ENCODE results near the gene SLC37A1.

Gene SLC37A1

DNA sequence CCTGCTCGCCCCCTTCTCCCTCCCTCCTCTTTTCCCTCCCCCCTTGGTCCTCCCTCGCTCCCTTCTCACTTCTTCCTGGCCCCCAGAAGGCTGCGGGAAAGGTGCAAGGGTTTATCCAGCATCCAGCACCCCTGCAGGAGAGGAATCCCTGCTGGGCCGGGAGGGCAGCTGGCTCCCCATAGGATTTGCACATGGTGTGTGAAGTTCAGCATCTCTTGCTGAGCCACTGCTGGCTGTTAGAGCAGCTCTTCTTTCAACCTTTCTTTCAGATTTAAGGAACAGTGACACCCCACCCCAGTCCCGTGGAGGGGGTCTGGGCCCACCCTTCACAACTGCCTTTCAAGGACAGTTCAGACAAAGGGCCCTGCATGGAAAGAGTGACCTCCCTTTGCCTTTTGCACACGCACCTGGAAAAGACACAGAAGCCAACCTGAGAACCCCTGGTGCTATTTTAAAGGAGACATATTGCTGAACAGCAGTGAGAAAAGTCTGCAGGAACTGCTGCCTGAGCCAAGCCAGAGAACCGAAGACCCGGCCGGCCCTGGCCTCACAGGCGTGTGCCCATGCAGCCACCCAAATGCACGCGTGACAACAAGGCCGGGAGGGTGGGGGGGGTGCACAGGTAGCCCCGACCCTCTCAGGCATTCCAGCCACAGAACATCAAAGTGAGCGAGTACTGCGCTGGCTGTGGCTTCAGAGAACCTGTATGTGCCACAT, 66.6 kb downstream of the SLC37A1 start:
- no CpG with 5 or more reads among the region's 16 CpGs for WGBS (ENCODE audit: extremely low coverage, insufficient coverage, low lambda C conversion rate)
- Histone ChIP-seq H2BK5ac (ENCODE audit: low read length) (no peak overlapping the region), H3K36me3 (ENCODE audit: control insufficient read depth, insufficient read depth, low read length) (no peaks in the 10 kb centered on the region), H3K79me1 (ENCODE audit: low read length) (no peaks in the 10 kb centered on the region), H3K4ac (ENCODE audit: low read depth, low read length) (no peak overlapping the region), H3K56ac (ENCODE audit: low read length) (no peak overlapping the region), H3K9ac (ENCODE audit: low read length) (no peak overlapping the region), H4K8ac (ENCODE audit: low read depth, low read length) (no peak overlapping the region), H3K4me1 (ENCODE audit: control insufficient read depth, low read depth, low read length) (no peaks in the 10 kb centered on the region), H4K5ac (ENCODE audit: low read length) (no peak overlapping the region), H3K18ac (ENCODE audit: low read length) (no peak overlapping the region), H3K27ac (ENCODE audit: low read depth, low read length) (no peak overlapping the region), H3K4me3 (ENCODE audit: low read length) (no peak overlapping the region), H3K27me3 (ENCODE audit: insufficient read depth, low read length, poor library complexity) (no peaks in the 10 kb centered on the region), H3K4me2 (ENCODE audit: low read length) (no peak overlapping the region), H2BK120ac (ENCODE audit: low read depth, low read length) (no peak overlapping the region), H2BK15ac (replicated peaks; ENCODE audit: low read depth) (no peak overlapping the region), H3K23ac (ENCODE audit: low read length) (no peak overlapping the region), H3K79me2 (ENCODE audit: control insufficient read depth, insufficient read depth, low read length) (no peaks in the 10 kb centered on the region), H2AK5ac (ENCODE audit: low read length) (no peak overlapping the region)
- no peak for DNase-seq

DNA sequence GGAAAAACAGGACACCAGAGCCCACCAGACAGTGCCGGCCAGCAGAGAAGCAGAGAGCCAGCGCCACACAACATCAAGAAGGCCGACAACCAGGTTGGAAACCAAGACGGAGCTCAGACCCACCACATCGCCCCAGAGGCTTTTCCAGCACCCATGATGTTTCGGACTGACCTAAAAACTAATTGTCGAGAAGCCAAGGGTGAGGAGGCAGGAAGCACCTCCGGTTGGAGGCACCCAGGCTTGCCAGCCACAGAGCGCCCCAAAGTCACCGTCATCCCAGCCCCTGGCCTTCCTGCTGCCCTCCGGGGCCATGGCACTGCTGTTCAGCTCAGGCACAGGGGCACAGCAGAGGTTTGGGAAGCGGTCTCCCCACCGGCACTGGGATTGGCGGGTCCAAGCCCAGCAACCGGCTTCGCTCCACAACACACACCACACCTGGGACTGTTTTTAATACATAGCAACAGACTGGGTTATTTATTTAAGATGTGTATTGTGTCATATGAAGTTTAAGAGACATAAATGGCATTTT, 67.2 kb downstream of the SLC37A1 start:
- Histone ChIP-seq H2AK5ac (ENCODE audit: low read length) (no peak overlapping the region), H3K9ac (ENCODE audit: low read length) (no peak overlapping the region), H3K27me3 (ENCODE audit: insufficient read depth, low read length, poor library complexity) (no peaks in the 10 kb centered on the region), H2BK5ac (ENCODE audit: low read length) (no peak overlapping the region), H3K79me2 (ENCODE audit: control insufficient read depth, insufficient read depth, low read length) (no peaks in the 10 kb centered on the region), H4K8ac (ENCODE audit: low read depth, low read length) (no peak overlapping the region), H3K18ac (ENCODE audit: low read length) (no peak overlapping the region), H3K4me1 (ENCODE audit: control insufficient read depth, low read depth, low read length) (no peaks in the 10 kb centered on the region), H3K23ac (ENCODE audit: low read length) (no peak overlapping the region), H3K56ac (ENCODE audit: low read length) (no peak overlapping the region), H3K27ac (ENCODE audit: low read depth, low read length) (no peak overlapping the region), H3K4ac (ENCODE audit: low read depth, low read length) (no peak overlapping the region), H2BK120ac (ENCODE audit: low read depth, low read length) (no peak overlapping the region), H3K79me1 (ENCODE audit: low read length) (no peaks in the 10 kb centered on the region), H3K4me3 (ENCODE audit: low read length) (no peak overlapping the region), H3K4me2 (ENCODE audit: low read length) (no peak overlapping the region), H3K36me3 (ENCODE audit: control insufficient read depth, insufficient read depth, low read length) (no peaks in the 10 kb centered on the region), H2BK15ac (replicated peaks; ENCODE audit: low read depth) (no peak overlapping the region), H4K5ac (ENCODE audit: low read length) (no peak overlapping the region)
- no CpG with 5 or more reads among the region's 16 CpGs for WGBS (ENCODE audit: extremely low coverage, insufficient coverage, low lambda C conversion rate)
- DNase-seq = no peak

DNA sequence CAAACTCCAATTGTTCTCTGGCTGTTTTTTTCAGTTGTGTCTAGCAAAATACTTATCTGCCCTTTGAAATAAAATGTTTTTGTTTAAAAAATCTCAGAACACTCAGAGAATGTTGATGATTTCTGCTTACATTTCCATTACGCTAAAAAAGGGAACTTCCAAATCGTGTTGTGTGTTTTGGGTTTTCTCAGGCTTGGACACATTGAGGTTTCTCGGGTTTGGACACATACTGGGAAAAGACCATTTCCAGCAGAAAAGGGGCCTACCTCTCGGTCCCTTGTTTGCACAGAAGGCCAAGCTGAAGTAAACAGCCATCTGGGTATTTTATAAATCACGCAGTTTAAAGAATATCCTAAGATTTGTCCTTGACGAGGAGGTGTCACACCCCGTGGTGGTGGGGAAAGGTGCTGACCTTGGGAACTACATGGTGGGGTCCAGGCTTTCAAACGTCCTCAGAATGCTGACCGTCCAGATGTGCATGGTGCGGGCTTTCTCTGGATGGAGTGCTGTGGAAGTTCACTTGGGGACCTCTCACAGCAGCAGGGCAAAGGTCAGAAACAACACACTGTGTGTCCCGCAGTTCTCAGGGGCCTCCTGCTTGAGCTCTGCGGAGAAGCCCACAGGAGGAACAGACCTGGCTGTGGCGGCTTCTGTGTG, 67.8 kb downstream of the SLC37A1 start:
- Histone ChIP-seq H4K5ac (ENCODE audit: low read length) (no peak overlapping the region), H2BK15ac (replicated peaks; ENCODE audit: low read depth) (no peak overlapping the region), H2BK120ac (ENCODE audit: low read depth, low read length) (no peak overlapping the region), H3K4me3 (ENCODE audit: low read length) (no peak overlapping the region), H3K79me1 (ENCODE audit: low read length) (no peaks in the 10 kb centered on the region), H3K4ac (ENCODE audit: low read depth, low read length) (no peak overlapping the region), H3K9ac (ENCODE audit: low read length) (no peak overlapping the region), H2AK5ac (ENCODE audit: low read length) (no peak overlapping the region), H3K4me1 (ENCODE audit: control insufficient read depth, low read depth, low read length) (no peaks in the 10 kb centered on the region), H2BK5ac (ENCODE audit: low read length) (no peak overlapping the region), H3K23ac (ENCODE audit: low read length) (no peak overlapping the region), H3K18ac (ENCODE audit: low read length) (no peak overlapping the region), H3K27ac (ENCODE audit: low read depth, low read length) (no peak overlapping the region), H4K8ac (ENCODE audit: low read depth, low read length) (no peak overlapping the region), H3K4me2 (ENCODE audit: low read length) (no peak overlapping the region), H3K56ac (ENCODE audit: low read length) (no peak overlapping the region), H3K36me3 (ENCODE audit: control insufficient read depth, insufficient read depth, low read length) (no peaks in the 10 kb centered on the region), H3K79me2 (ENCODE audit: control insufficient read depth, insufficient read depth, low read length) (no peaks in the 10 kb centered on the region), H3K27me3 (ENCODE audit: insufficient read depth, low read length, poor library complexity) (no peaks in the 10 kb centered on the region)
- DNase-seq = no peak
- WGBS (ENCODE audit: extremely low coverage, insufficient coverage, low lambda C conversion rate) = no CpG with 5 or more reads among the region's 13 CpGs

DNA sequence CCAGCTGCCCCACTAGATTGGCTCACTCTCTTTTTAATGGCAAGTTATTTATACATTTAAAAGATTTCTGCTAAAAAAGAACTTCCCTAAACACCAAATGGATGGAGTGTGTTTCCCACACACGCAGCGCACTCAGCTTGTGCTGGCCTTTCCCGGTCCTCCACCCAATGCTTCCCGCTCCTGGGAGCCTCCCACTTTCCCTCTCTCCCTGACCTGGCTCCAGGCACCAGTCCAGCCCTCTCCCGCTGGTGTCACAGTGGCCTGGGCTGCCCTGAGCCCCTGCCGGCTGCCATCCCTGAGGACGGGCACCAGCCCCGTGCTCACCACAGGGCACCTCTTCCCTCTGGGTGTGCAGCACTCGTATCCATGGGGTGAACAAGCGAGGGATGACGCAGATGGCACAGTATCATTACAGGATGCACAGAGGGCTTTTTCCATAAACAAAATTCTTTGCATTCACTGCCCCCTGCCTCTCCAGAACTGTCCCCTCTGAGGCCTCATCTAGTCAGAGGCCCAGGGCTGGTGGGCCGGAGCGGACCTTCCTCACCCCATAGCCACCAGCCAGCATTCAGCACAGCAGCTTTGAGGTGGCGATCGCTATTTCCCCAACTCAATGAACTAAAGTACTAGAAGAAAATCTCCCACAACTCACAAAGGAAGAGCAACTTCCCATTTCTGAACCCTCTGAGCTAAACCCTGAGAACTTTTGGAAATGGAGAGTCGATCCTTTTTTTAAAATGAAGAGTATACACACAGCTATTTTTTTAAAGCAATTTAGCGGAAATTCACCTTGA, 68.5 kb downstream of the SLC37A1 start:
- H3K4me1 ChIP-seq (ENCODE audit: control insufficient read depth, low read depth, low read length) = no peaks in the 10 kb centered on the region
- H3K36me3 ChIP-seq (ENCODE audit: control insufficient read depth, insufficient read depth, low read length) = no peaks in the 10 kb centered on the region
- no peaks in the 10 kb centered on the region for H3K27me3 ChIP-seq (ENCODE audit: insufficient read depth, low read length, poor library complexity)
- DNase-seq = no peak
- H4K5ac ChIP-seq (ENCODE audit: low read length) = no peak overlapping the region
- no peak overlapping the region for H2BK120ac ChIP-seq (ENCODE audit: low read depth, low read length)
- H3K4me3 ChIP-seq (ENCODE audit: low read length) = no peak overlapping the region
- H2AK5ac ChIP-seq (ENCODE audit: low read length) = no peak overlapping the region
- H4K8ac ChIP-seq (ENCODE audit: low read depth, low read length) = no peak overlapping the region
- H3K23ac ChIP-seq (ENCODE audit: low read length) = no peak overlapping the region
- H3K18ac ChIP-seq (ENCODE audit: low read length) = no peak overlapping the region
- H2BK5ac ChIP-seq (ENCODE audit: low read length) = no peak overlapping the region
- no peaks in the 10 kb centered on the region for H3K79me2 ChIP-seq (ENCODE audit: control insufficient read depth, insufficient read depth, low read length)
- H2BK15ac ChIP-seq (replicated peaks; ENCODE audit: low read depth) = no peak overlapping the region
- no peaks in the 10 kb centered on the region for H3K79me1 ChIP-seq (ENCODE audit: low read length)
- WGBS (ENCODE audit: extremely low coverage, insufficient coverage, low lambda C conversion rate) = no CpG with 5 or more reads among the region's 17 CpGs
- H3K9ac ChIP-seq (ENCODE audit: low read length) = no peak overlapping the region
- no peak overlapping the region for H3K4ac ChIP-seq (ENCODE audit: low read depth, low read length)
- no peak overlapping the region for H3K4me2 ChIP-seq (ENCODE audit: low read length)
- no peak overlapping the region for H3K27ac ChIP-seq (ENCODE audit: low read depth, low read length)
- no peak overlapping the region for H3K56ac ChIP-seq (ENCODE audit: low read length)

DNA sequence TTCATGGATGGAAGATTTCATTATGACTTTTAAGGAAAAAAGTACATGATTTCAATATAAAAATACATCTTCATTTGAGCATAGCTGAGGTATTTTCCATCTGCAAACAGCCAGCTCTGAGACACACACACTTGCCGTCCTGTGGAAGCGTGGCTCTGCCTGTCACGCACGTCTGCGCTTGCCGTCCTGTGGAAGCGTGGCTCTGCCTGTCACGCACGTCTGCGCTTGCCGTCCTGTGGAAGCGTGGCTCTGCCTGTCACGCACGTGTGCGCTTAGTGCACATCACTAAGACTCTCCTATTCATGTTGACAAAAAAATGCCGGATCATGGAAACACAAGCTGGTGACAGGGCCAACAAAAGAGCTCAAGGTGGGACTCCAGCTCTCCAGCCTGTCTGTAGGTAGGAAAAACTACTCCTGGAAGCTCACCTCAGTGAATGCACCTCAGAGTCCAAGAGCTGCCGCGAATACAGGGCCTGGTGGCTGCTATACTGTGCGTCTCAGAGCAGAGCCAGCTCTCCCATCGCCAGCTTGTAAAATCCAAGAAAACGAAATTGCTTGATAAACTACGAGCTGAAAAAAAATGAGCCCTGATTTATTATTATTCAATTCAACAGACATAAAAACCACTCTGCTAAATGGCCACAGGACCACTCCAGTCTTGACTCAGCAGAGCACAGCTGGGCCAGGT, 69.3 kb downstream of the SLC37A1 start:
- H2AK5ac ChIP-seq (ENCODE audit: low read length) = no peak overlapping the region
- H3K4ac ChIP-seq (ENCODE audit: low read depth, low read length) = no peak overlapping the region
- H3K9ac ChIP-seq (ENCODE audit: low read length) = no peak overlapping the region
- H3K79me1 ChIP-seq (ENCODE audit: low read length) = no peaks in the 10 kb centered on the region
- H4K8ac ChIP-seq (ENCODE audit: low read depth, low read length) = no peak overlapping the region
- no peak overlapping the region for H3K4me2 ChIP-seq (ENCODE audit: low read length)
- no peak overlapping the region for H4K5ac ChIP-seq (ENCODE audit: low read length)
- no peaks in the 10 kb centered on the region for H3K79me2 ChIP-seq (ENCODE audit: control insufficient read depth, insufficient read depth, low read length)
- H3K18ac ChIP-seq (ENCODE audit: low read length) = no peak overlapping the region
- no peak overlapping the region for H3K56ac ChIP-seq (ENCODE audit: low read length)
- no peaks in the 10 kb centered on the region for H3K36me3 ChIP-seq (ENCODE audit: control insufficient read depth, insufficient read depth, low read length)
- no peak overlapping the region for H3K23ac ChIP-seq (ENCODE audit: low read length)
- DNase-seq = no peak
- H3K27me3 ChIP-seq (ENCODE audit: insufficient read depth, low read length, poor library complexity) = no peaks in the 10 kb centered on the region
- no peak overlapping the region for H2BK15ac ChIP-seq (replicated peaks; ENCODE audit: low read depth)
- H2BK120ac ChIP-seq (ENCODE audit: low read depth, low read length) = no peak overlapping the region
- H3K4me1 ChIP-seq (ENCODE audit: control insufficient read depth, low read depth, low read length) = no peaks in the 10 kb centered on the region
- no peak overlapping the region for H2BK5ac ChIP-seq (ENCODE audit: low read length)
- no peak overlapping the region for H3K4me3 ChIP-seq (ENCODE audit: low read length)
- no CpG with 5 or more reads among the region's 22 CpGs for WGBS (ENCODE audit: extremely low coverage, insufficient coverage, low lambda C conversion rate)
- H3K27ac ChIP-seq (ENCODE audit: low read depth, low read length) = no peak overlapping the region
